GM21529 (cell line): ENCODE measurements around the gene TPM1.

Experiments used
- ATAC-seq: cut with Tn5 transposase; IDR thresholded peaks from one replicate; pipeline ENCODE4 v1.9.1; 2021; ENCODE audit not compliant: unreplicated experiment

Gene TPM1

DNA sequence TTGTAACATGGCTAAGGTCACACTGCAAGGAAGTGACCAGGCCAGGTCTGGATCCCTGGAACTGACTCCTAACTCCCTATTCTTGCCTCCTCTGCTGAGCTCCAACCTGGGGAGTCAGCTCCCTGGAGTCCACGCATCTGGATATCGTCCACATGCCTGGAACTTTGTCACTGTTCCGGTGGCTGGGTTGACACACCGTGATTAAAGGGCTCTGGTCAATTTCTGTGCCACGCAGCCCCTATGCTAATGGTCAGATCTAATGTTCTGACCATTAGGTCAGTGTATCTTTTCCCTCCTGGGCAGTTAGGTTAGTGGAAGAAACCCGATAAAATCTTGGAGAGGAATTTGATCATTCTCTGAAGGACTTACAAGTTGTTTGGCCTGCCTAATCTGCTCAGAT, 1.6 kb upstream of the TPM1 start:
- no peak for ATAC-seq

DNA sequence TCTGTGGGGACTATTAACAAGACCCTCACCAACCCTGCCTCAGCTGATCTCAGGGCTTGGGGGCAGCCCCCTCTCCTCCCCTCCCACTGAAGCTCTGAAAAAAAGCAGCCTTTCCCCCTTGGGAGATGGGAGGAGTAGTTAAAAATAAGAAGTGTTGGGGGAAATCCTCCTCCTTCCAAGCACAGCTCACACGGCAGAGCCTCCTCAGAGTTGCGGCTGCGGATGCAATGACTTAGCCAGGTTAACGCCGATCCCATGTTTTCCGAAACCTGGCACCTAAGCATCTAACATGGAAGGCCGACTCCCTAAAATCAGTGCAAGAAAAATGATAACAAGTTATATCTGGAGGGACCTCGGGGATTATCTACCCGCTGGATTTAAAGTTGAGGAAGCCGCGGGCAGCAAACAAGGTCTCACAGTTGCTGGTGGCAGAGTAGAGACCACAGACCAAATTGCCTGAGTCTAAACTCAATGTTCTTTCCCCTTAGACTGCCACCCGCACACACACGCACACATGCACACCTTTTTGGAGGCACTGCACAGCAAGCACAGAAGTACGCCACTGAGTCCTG, 1.1 kb upstream of the TPM1 start:
- ATAC-seq: no peak

DNA sequence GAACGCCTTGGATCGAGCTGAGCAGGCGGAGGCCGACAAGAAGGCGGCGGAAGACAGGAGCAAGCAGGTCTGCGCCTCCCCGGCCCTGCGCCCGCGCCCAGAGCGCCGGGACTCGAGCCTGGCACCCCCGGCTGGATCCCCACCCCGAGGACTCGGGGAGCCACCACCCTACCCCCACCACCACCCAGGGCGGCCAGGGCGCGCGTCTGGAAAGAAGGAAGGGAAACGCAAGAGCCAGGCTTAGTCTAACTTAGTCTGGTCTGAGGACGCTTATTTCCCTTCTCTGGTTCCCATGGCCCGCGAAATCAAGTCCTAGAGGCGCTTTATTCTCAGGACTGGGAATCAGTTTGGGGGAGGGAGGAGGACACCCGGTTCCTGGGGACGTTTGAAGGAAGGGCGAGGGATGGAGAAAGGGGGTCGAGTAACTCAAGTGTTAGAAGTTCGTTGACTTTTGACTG, 359 bp downstream of the TPM1 start:
- ATAC-seq: no peak

DNA sequence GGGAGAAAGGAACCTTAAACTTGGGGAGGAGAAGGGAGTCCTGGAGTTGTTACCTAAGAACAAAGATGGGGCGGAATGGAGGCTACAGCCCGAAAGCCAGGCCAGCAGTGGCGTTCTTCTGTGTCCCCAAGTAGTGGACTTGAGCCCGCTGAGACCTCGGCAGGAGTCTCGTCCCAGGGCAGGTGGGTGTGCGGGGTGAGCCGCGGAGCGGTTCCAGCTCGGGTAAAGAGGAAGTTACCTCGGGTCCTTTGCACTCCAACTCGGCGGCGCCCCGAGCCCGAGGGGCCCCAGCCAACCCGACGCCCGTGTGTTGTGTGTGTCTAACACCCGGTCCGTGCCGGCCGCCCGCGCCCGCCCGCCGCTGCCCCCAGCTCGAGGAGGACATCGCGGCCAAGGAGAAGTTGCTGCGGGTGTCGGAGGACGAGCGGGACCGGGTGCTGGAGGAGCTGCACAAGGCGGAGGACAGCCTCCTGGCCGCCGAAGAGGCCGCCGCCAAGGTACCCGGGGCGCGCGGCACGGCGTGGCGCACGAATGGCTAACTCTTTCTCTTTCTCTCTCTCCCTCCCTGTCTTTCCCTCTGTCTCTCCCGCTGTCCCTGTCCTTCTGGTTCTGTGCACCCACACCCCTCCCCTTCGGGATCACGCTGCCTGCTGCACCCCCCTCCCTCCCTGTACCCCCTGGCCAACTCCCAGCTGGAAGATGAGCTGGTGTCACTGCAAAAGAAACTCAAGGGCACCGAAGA, 959 bp downstream of the TPM1 start:
- ATAC-seq: no peak

DNA sequence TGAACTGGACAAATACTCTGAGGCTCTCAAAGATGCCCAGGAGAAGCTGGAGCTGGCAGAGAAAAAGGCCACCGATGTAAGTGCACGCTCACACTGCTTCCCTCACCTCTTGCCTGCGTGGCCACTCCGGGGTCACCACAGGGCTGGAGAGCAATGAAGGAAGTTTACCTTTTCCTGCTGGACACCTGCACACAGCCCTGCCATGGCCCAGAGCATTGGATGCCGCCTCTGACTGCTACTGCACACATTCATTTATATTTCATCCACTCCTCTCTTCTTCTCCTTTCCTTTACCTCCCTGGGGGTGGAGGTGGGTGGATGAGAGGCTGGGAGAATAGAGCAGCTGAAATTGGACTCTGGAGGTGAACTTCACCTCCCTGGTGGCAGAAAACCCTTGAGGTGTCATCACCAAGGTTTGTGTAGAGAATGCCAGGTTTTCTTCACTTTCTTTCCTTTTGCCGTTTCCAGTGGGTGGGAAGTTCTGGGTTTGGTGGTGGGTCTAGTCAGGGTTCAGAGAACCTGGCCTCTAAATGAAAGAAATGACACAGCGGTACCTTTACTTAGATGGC, 1.6 kb downstream of the TPM1 start:
- no peak for ATAC-seq

DNA sequence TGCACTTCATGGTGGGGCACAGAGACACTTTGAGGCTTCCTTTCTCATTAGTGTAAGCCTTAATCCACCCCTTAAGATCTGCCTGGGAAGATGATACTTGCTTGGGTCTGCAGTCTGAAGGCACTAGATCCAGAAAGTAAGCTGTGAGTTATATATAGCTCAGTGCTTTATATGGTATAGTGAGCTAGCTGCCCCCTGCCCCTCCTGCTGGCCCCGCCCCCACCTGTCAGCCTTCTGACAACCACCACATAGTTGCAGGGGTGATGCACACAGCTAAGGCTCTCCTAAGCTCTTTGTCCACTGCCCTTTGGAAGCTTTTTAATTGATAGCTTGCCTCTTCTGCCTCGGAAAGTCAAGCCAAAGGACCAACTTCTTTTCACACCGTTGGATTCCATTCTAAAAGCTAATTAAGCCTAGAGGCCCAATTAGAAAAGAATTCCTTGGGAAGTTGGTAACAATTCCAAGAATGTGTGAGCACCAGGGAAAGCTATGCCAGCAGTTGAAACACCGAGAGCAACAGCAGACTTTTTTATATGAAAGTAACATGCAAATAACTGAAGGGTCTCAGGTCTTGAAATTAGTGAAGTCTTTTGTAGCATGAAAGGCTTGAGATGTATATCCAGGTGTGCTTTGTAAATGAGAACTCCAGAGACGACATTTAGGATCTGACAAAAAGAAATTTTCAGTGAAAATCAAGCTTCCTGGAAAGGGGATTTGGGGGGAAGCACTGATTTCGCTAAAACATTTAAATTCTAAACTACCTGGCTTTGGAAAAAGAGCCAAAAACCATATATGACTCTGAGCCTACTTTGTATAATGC, 2.3 kb downstream of the TPM1 start:
- no peak for ATAC-seq

DNA sequence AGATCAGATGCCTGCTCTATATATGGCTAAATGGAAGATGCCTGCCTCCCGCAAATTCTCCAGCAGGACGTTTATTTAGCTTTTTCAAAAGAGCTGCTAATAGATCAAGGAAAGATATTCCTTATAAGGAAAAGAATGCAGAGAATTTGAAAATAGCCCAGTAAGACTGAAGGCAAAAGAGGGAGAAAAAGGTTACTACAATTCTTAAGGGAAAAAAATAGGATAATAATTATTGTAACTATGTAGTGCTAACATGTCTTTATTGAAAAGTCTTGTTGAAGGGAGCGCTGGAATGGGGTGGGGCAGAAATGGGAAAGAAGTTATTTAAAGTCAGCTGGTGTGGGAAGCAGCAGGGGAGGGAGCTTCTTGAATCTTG, 2.9 kb downstream of the TPM1 start:
- no peak for ATAC-seq

DNA sequence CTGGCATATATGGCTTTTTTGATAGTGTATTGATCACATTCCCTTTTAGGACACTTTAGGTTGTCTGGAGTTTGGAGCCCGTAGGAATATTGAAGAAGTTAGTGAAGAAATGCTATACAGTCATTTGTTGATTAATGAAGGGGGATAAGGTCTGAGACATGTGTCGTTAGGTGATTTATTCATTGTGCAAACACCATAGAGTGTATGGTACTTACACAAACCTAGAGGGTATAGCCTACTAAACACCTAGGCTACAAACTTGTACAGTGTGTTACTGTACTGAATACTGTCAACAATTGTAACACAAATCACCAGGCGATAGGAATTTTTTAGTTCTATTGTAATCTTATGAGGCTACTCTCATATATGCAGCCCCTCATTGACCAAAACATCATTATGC, 3.3 kb downstream of the TPM1 start:
- ATAC-seq: no peak

DNA sequence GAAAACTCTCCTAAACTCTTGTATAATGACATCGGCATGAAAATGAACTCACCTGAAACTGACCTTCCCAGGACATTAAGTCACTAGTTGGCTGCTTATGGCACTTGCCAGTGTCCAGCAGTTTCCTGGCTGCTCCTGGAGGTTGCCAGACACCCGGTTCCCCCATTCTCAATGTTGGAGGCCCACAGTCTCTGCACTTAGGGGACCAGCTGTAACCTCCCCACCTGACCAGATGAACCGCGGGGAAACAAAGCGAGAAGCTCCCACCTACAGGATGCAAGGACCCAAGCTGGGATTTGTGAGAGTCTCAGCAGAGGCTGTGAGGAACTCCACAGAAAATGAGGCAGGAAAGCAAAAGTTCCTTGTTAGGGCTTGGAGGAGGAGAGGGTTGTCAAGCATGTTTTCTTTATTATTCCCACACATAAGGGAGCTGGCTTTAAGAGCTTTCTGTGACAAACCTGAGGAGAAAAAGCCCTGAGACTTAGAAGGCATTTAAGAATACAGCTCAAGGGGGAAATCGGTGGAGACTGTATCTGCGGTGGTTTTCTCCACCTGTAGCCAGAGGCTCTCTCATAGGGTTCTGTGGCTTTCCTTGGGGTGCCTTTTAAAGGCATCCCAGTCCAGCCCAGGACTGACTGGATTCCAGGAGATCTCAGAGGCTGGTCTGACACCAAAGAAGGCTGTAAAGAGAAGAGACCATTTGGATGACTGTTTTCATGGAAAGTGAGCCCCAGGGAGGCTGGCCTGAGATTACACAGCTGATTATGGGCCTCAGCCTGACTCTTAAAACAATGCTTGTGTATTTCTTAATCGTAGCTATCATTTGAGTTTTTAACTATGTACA, 4.6 kb downstream of the TPM1 start:
- ATAC-seq: no peak

DNA sequence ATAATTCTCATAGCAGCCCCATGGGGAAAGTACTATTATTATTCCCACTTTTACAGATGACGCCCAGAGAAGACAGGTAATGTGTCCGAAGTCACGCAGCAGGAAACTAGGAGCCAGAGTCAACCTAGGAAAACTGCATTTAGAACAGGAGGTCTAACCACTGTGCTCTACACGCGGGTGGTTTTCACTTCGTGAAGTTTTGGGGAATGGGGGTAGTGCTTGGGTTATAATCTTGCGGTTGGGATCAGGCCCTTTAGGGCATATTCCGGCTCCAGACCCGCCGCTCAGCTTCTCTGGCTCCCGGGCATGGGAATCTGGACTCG, 5.2 kb downstream of the TPM1 start:
- ATAC-seq: no peak

DNA sequence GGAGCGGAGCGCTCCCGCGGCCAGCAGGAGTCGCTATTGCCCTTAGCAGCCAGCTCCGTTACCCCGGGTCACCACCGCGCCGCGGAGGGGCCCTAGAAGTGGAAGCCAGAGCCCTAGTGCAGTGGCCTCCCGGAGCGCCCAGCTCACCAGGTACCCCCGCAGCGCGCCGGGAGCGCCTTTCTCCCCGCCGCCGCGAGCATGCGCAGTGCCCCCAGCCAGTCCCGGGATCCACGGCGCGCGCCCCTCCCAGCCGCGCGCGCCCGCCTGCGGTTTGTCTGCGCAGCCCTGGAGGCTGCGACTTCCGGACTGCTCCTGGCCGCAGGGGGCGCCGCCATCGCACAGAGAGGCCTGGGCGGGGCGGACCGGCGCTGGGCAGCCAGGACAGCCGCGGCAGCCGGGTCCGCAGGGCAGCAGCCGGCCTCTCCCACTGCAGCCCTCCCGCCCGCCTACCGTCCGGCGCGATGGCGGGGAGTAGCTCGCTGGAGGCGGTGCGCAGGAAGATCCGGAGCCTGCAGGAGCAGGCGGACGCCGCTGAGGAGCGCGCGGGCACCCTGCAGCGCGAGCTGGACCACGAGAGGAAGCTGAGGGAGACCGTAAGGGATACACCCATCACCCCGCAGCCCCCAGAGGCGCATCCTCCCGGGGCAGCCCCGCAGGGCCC, 5.7 kb downstream of the TPM1 start:
- peak; percentile 89 for ATAC-seq

DNA sequence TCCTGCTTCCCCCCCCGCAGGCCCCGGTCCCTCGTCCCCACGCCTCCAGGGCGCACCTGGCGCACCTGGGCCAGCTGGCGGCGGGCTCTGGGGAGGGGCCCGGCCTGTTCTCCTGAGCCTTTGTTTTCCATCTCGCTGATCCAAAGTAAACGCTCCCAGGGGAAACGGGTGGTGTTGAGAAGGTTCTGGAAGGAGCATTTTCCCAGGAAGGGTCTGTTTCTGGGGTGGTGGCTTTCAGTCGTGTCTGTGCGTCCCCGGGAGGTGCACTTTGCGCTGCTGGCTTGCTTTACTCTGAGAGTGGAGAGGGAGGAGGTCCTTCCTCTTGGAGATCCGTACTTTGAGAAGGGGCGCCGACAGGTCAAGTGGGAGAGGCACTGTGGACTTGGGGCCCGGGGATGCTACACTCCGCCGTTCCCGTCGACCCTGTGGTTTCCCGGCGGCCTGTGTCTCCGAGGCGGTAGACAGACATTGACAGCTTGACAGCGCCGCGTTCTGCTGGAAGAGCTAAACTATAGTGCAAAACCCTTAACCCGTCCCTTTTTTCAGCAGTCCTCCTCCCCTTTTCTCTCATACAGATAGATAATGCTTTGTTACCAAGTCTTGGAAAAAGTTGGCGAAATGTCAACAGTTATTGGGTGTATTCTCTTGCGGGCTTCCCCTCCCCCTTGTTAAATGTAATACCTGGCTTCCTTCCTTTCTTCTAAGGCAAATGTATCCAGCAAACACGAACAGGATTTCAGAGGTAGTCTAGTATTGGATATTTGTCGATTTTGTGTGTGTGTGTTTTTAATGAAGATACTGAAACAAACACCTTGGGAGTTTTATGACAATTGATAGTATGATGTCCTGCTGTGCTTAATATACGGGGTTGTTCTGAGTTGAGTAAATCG, 6.5 kb downstream of the TPM1 start:
- ATAC-seq: no peak

DNA sequence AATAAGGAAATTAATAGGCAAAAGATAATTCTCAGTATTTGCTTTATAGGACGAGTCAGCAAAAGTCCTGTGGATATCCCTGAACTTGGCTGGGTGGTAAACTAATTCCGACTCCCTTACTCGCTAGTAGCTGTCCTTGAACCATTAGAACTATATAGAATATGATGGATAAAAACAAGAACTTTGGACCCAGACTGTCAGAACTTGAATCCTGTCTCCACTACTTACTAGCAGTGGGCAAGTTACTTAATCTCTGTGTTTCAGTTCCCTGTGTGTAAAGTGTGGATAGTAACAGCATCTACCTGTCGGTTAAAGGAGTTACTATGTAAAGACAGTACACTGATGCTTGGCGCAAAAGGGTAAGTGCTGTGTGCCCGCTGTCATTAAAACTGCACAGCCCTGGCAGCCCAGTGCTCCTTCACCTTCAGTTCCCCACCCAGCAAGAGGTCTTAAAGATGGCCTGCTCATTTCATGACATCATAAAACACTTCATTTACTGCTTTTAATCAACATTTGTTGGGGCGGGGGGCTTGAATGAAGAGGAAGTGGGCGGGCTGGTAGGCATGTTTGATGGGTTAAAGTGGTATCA, 7.3 kb downstream of the TPM1 start:
- no peak for ATAC-seq

DNA sequence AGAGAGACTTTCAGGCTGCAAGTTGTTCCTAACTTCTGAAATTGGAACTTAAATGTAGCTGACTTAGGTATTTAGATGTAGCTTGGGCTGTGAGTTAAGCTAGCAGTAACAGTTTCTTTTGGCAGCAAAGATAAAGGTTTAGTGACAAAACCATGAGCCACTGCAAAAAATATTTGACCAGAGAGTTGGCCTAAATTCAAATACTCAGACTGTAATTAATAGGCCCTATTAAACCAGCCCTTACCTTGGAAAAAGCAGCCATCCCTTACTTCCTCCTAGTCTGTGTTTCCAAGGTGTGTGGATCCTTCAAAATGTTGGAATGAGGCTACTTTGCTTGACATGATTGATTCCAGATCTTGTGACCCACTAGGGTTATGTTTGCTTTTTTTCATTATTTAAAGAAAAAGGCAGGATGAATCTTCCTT, 8.2 kb downstream of the TPM1 start:
- no peak for ATAC-seq

DNA sequence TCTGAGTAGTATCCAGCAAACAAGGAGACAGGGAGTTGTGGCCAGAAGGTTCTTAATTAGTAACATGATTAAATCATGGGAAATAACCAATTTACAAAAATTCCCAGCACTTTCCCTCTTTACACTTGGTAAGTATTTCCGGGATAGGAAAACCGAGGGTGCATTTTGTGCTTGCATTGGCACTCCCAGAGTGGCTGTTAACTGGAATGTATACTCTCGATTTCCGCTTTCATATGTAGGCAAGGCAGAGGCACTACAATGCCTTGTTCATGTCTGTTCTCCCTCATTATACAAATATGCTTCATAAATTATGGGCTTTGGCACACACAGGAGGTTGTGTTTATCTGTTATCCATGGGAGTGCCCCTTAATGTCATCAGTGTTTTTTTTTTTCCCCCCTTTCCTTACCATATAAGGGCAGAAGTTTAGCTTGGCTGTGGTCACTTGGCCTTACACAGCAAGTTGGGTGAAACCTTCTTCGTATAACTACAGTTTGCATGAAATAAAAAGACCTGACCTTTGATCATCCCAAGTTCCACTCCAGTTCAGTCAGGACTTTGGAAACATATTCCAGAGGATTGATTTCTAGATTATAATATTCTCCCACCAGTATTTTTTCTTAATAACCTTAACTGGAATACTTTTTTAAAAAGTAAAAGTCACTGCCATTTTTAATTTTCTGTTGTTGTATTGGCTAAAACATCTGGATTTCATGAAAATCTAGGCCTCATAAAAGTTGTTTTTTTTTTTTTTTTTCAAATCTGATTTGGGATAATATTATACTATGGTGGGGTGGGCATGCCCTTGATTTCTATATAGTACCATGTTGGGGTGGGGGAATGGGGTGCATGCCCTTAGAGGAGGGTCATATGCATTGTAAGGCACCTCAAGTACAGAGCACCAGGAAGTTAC, 8.9 kb downstream of the TPM1 start:
- ATAC-seq: no peak

DNA sequence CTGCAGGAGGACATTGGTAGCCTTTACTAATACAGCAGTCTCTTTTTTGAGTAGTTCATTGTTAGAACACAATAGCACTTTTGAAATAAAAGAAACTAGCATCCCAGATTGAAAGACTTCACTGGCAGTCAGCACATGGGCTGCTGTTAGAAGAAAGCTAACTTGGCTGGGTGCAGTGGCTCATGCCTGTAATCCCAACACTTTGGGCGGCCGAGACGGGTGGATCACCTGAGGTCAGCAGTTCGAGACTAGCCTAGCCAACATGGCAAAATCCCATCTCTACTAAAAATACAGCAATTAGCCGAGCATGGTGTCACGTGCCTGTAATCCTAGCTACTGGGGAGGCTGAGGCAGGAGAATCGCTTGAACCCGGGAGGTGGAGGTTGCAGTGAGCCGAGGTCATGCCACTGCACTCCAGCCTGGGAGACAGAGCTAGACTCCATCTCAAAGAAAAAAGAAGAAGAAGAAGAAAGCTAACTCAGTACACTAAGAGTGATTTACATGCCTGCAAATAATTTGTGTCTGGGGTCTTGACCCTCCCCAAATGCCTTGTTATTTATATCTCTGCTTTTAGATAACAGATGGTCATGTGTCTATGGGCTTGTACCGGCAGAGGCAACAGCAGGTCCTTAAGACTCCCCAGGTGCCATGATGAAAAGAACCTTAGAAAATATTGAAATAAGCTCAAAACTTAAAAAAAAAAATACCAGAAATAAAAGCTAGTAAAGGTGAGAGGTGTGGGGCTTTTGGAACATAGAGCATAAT, 9.7 kb downstream of the TPM1 start:
- ATAC-seq: no peak

DNA sequence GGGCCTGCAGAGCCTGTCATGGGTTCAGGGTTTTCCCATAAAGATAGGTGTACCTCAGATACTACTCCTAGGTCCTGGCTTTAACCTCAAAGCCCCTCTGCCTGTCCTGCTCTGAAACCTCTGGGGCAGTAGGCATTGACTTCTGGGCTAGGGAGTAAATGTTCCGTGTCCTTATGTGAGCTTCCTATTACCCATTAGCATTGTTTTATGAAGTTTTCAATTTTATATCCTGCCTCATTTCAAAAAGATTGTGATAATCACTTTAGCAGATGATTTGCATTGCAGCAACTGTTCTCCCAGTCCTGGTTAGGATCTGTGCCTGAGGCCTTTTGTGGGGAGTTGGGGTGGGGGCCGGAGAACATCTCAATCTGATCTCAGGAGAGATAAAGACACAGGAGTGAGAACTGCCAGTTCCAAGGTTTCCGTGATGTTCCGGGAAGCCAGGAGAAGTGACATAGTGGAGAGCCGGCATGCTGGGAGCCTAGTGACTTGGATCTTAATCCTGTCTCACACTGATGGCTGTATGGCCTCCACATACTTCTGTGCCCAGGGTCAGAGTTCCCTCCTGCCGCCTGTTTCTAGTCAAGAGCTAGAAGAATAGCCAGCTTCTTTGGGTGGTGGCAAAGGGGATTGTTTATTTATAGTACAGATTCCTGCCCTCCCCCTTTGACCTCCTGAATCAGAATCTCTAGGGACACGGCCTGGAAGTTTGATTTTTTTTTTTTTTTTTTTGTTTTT, 10.6 kb downstream of the TPM1 start:
- ATAC-seq: no peak
